ENCODE measurements around the gene GNRH2. TPM values are rescaled to one million over a fixed set of nuclear protein-coding genes. Genes with fewer than 3 reads are reported as not detected.

GNRH2 gene
- total RNA-seq, 1 experiment from 2014 or later, result not detected

- no peak for DNase-seq
- Mint-ChIP-seq H3K36me3 (ENCODE audit: insufficient read depth, unreplicated experiment) (no peaks in the 10 kb centered on the region), H3K27ac (ENCODE audit: unreplicated experiment) (no peak overlapping the region), H3K9me3 (ENCODE audit: unreplicated experiment) (no peaks in the 10 kb centered on the region), H3K4me1 (ENCODE audit: low read depth, unreplicated experiment) (no peaks in the 10 kb centered on the region), H3K4me3 (ENCODE audit: unreplicated experiment) (no peak overlapping the region), H3K27me3 (ENCODE audit: insufficient read depth, unreplicated experiment) (no peaks in the 10 kb centered on the region)
- BruUV-seq (replicated peaks), result no TSS peak
- ChIA-PET POLR2A (no interaction called here), CTCF (interaction anchor here (1.2 kb wide), 1 partner anchor 222 kb away, joined by 3 read pairs; no protein-coding TSS in a partner anchor)
- intact Hi-C loops (cut with micrococcal nuclease; ENCODE audit: unreplicated experiment), result no loop called here
- Histone ChIP-seq H3K4me1 (no peaks in the 10 kb centered on the region), H3K9me3 (no peaks in the 10 kb centered on the region), H3K4me3 (ENCODE audit: low read depth, low read length) (no peak overlapping the region), H3K27me3 (replicated peaks; ENCODE audit: control insufficient read depth, insufficient read depth, low read length) (no peaks in the 10 kb centered on the region), H3K36me3 (ENCODE audit: control insufficient read depth, insufficient read depth, low read length) (no peaks in the 10 kb centered on the region)
- TF ChIP-seq CTCF (IDR thresholded peaks at IDR 0.05; ENCODE audit: insufficient read depth in 1 of 2, low read depth in 1 of 2, low read length in 1 of 2, severe bottlenecking in 1 of 2, unreplicated experiment in 1 of 2), result no peak
Measured at GRCh38 chr20:3094848-3095629, 51.6 kb downstream of the GNRH2 start.

Other genes with a start within 250 kb of the GNRH2 start
- not detected in 2 replicates for gene CPXM1, start 243.0 kb upstream of the GNRH2 start, total RNA-seq (2022)
- not detected in 2 replicates for gene C20orf141, start 228.6 kb upstream of the GNRH2 start, total RNA-seq (2022)
- gene TMEM239, start 227.3 kb upstream of the GNRH2 start, total RNA-seq (2022), result not detected in 2 replicates
- 43.9 and 44.7 TPM in 2 replicates for gene PCED1A, start 203.0 kb upstream of the GNRH2 start, total RNA-seq (2022)
- gene VPS16, start 202.9 kb upstream of the GNRH2 start, total RNA-seq (2022), result 41.3 and 46.6 TPM in 2 replicates
- gene PTPRA, start 170.1 kb upstream of the GNRH2 start, total RNA-seq (2022), result 51.4 and 57.0 TPM in 2 replicates
- 93.9 and 95.0 TPM in 2 replicates for gene MRPS26, start 2.4 kb downstream of the GNRH2 start, total RNA-seq (2022)
- 1.9 and 2.7 TPM in 2 replicates for gene OXT, start 28.0 kb downstream of the GNRH2 start, total RNA-seq (2022)
- gene AVP, start 41.1 kb downstream of the GNRH2 start, total RNA-seq (2022), result not detected in 2 replicates
- gene FASTKD5, start 116.2 kb downstream of the GNRH2 start, total RNA-seq (2022), result 24.2 and 27.4 TPM in 2 replicates
- gene UBOX5, start 116.2 kb downstream of the GNRH2 start, total RNA-seq (2022), result 6.7 and 6.9 TPM in 2 replicates
- gene LZTS3, start 129.9 kb downstream of the GNRH2 start, total RNA-seq (2022), result 4.3 and 4.5 TPM in 2 replicates
- gene DDRGK1, start 161.1 kb downstream of the GNRH2 start, total RNA-seq (2022), result 76.3 and 84.8 TPM in 2 replicates
- 68.4 and 73.8 TPM in 2 replicates for gene ITPA, start 165.9 kb downstream of the GNRH2 start, total RNA-seq (2022)
- gene SLC4A11, start 195.6 kb downstream of the GNRH2 start, total RNA-seq (2022), result 8.6 and 9.5 TPM in 2 replicates

Data from Caco-2 (cell line).